Epithelial cell of proximal tubule (primary cell): ENCODE results near the gene TOX2. TPM values are rescaled to one million over a fixed set of nuclear protein-coding genes. Genes with fewer than 3 reads are reported as not detected.

Source experiments
- DNase-seq: peaks from one replicate; pipeline ENCODE4 v3.0.0-alpha.2; 2011; ENCODE audit warnings: low read depth
- H3K4me3 ChIP-seq: 2 replicates; pipeline ENCODE4 v1.5.1; 2011; ENCODE audit warnings: low read depth, mild to moderate bottlenecking, low read length
- total RNA-seq: library from RNA; depleted of rRNA; stranded (reverse); fragments of >200 nt; gene quantifications from 2 replicates; pipeline ENCODE4 v1.2.3, GENCODE V29; 2015
- TF ChIP-seq, protein P1 (sequence below): conservative IDR thresholded peaks from 2 replicates; pipeline ENCODE4 v1.5.1; 2012; ENCODE audit warnings: low read depth, mild to moderate bottlenecking, low read length

The TOX2 gene
- total RNA-seq, 1 donor from 2014 or later: 2.5 TPM

DNA sequence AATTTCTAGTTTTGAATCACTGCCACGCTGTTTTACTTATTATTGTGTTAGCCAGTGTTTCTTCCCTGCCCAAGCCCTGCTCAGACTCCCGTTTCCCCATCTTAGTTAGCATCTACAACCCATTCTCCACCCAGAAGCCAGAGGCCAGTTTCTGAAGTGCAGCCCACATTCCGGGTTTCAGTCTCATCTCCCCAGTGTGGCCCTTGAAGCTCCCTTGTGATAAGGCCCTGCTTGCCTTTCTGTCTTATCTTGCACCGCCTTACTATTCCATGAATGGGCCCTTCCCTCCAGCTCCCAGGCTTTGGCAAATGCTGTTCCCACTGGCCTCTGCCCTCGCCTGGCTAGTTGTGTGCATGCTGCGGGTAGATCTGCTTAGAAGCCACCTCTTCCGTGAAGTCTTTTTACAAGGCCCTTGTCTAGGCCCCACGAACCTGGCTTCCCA is 41.1 kb downstream of the TOX2 start:
- no peak overlapping the region for H3K4me3 ChIP-seq
- DNase-seq: no peak
- TF ChIP-seq, protein P1, sequence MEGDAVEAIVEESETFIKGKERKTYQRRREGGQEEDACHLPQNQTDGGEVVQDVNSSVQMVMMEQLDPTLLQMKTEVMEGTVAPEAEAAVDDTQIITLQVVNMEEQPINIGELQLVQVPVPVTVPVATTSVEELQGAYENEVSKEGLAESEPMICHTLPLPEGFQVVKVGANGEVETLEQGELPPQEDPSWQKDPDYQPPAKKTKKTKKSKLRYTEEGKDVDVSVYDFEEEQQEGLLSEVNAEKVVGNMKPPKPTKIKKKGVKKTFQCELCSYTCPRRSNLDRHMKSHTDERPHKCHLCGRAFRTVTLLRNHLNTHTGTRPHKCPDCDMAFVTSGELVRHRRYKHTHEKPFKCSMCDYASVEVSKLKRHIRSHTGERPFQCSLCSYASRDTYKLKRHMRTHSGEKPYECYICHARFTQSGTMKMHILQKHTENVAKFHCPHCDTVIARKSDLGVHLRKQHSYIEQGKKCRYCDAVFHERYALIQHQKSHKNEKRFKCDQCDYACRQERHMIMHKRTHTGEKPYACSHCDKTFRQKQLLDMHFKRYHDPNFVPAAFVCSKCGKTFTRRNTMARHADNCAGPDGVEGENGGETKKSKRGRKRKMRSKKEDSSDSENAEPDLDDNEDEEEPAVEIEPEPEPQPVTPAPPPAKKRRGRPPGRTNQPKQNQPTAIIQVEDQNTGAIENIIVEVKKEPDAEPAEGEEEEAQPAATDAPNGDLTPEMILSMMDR: no peak

DNA sequence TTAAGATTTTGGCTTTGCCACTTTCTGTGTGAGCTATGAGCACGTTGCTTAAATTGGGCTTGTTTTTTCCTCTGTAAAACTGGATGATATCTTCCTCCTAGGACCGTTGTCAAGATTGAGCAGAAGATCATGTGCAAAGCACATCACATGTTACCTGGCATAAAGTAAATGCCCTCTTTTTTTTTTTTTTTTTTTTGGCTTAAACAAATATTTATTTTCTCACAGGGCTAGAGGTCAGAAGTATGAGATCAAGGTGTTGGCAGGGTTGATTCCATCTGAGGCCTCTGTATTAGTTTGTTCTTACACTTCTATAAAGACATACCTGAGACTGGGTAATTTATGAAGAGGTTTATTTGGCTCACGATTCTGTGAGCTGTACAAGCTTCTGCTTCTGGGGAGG is 42.7 kb downstream of the TOX2 start:
- DNase-seq: no peak
- no peak overlapping the region for H3K4me3 ChIP-seq
- TF ChIP-seq, protein P1: no peak

DNA sequence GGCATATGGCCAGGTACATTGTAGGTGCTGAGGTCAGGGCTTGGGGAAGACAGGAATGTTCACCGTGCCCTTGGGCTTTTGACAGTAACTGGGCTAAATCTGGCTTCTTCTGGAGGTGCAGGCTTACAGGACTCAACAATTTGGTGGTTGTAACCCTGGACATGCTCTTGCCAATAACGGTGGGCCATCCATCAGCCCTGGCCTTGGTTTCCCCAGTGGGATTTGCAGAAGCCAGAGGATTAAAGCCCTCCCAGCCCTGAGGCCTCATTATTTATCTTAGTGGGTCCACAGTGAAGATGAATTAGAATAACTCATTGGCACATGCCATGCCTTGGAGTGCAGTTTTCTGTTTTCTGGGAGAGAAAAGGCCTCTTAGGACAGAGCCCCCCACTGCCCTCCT is 44.0 kb downstream of the TOX2 start:
- no peak overlapping the region for H3K4me3 ChIP-seq
- TF ChIP-seq, protein P1: no peak
- DNase-seq: no peak

DNA sequence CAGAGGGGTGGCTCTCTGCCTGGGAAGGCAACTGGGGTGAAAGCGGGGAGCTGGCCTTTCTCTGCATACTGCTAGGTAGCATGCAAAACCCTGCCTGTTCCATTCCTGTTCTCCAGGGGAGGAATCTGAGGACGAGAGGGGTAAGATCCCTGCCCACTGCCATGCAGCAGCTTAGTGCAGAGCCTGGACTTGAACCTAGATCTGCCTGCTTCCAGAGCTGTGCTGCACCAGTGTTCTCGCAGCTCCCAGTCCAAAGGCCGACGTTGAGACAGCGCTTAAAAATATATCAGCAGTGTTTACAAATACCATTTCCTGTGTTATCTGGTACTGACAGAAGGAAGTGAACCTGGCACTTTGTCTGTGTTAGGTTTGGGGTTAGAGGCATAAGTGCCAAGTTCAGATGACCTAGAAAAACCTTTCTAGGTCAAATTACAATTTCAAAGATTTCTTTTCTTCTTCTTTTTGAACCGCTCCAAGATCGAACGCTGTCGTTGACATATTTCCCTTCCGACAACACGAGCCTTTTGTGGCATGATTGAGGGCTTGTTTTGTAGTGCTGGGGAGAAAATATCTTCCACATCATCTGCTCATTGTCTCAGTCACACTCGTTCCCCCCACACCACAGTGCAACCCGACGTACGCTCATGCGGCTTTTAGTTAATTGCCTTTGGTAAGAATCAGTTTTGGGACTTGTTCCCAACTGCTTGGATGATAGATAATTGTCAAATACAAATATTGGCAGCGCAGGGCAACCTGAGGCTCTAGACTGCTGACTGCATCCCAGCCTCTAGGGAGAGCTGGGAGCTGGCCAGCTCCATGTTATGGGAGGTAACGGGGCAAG is 44.6 kb downstream of the TOX2 start:
- no peak overlapping the region for H3K4me3 ChIP-seq
- TF ChIP-seq, protein P1: no peak
- DNase-seq: no peak

DNA sequence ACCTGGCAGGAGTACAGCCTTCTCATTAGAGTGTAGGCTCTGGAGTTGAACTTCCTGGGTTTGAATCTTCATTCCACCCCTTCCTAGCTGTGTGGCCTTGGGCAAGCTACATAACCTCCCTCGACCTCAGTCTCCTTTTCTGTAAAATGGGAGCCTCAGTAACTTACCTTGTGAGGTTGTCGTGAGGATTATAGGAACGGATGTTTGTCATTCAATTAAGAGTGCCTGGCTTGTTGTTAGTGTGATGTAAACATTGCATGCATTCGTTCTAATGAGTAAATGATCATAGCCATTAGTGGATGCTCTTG is 45.2 kb downstream of the TOX2 start:
- TF ChIP-seq, protein P1: no peak
- no peak for DNase-seq
- H3K4me3 ChIP-seq: no peak overlapping the region

DNA sequence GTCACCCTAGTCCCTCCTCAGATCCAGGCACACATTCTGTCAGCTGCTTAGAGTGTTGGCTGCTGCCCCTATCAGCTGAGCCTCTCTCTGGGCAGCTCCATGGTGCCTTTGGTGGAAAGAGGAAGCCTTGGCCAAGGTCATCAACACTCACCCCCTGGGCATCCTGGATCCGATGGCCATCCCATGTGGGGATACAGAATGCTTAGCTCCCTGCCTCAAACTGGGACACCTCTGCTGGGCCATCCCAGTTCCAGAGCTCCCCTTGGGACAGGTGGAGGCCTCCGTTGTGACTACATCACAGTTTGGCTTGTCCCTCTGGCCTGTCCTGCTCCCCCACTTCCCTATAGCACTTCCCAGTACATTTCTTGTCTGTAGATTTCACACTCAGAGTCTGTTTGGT is 45.6 kb downstream of the TOX2 start:
- TF ChIP-seq, protein P1: no peak
- no peak for DNase-seq
- no peak overlapping the region for H3K4me3 ChIP-seq

DNA sequence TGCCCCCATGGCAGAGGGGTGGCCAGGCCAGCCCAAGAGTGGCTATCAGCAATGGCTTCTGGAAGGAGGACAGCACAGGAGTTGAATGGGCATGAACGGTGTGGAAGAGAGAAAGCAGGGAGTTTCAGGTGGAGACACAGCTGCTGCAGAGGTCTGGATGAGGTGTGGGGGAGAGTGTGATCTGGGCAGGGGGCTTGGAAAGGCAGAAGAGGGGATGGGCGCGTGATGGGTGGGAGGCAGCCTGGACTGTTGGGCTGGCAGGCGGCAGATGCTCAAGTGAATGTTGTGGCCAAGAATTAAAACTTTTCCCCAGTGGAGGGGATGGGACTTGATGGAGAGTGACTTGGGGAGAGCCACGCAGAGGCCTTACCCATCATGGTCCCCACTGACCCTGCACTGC is 46.5 kb downstream of the TOX2 start:
- H3K4me3 ChIP-seq: no peak overlapping the region
- TF ChIP-seq, protein P1: no peak
- no peak for DNase-seq
